Activated CD8-positive, alpha-beta T cell treated with anti-CD3 and anti-CD28 coated beads, Interleukin-2, amount 10 ng/mL, durations not matched to agents 7 days and 5 days (primary cell): ENCODE data around the gene ZMIZ1. TPM values are rescaled to one million over a fixed set of nuclear protein-coding genes. Genes with fewer than 3 reads are reported as not detected.

Experiments used
- ATAC-seq: fragments of 150-1000 bp; cut with Tn5 transposase; one replicate; pipeline ENCODE4 v1.10.0; 2021; ENCODE audit warnings: moderate library complexity
- CTCF ChIA-PET: fragments of 350-600 bp; sonication (Branson Sonifier 250); formaldehyde crosslinking; loops from one replicate; lab custom pipeline; 2021; ENCODE audit warnings: antibody characterized with exemption; lab: Charles Lee
- POLR2A ChIA-PET: fragments of 350-600 bp; sonication (Branson Sonifier 250); formaldehyde crosslinking; loops from one replicate; lab custom pipeline; 2021; ENCODE audit warnings: antibody characterized with exemption; lab: Charles Lee
- DNase-seq: peaks from one replicate; pipeline ENCODE4 v3.0.0-alpha.2; 2020
- H3K27ac Mint-ChIP-seq: one replicate; pipeline ENCODE4 v1.8.0; 2021; ENCODE audit warnings: mild to moderate bottlenecking, mixed read lengths
- H3K27me3 Mint-ChIP-seq: one replicate; pipeline ENCODE4 v1.8.0; 2021; ENCODE audit warnings: low read depth, mixed read lengths
- H3K36me3 Mint-ChIP-seq: one replicate; pipeline ENCODE4 v1.8.0; 2021; ENCODE audit warnings: low read depth, mixed read lengths
- H3K4me1 Mint-ChIP-seq: one replicate; pipeline ENCODE4 v1.8.0; 2021; ENCODE audit warnings: low read depth, mixed read lengths
- H3K4me3 Mint-ChIP-seq: one replicate; pipeline ENCODE4 v1.8.0; 2021; ENCODE audit warnings: mild to moderate bottlenecking, mixed read lengths
- H3K9me3 Mint-ChIP-seq: one replicate; pipeline ENCODE4 v1.8.0; 2022; ENCODE audit warnings: mixed read lengths; ENCODE audit not compliant: insufficient read depth
- total RNA-seq, 2 experiments: library from RNA; stranded (reverse); gene quantifications; one replicate each; pipeline ENCODE4 v1.2.3, GENCODE V29; 2021

ZMIZ1 gene
- total RNA-seq, 2 experiments from 2014 or later, result 39.9 to 40.6 TPM

GRCh38 chr10:79181698-79182521 lies 113.1 kb downstream of the ZMIZ1 start:
- H3K27ac Mint-ChIP-seq, result no peak overlapping the region
- H3K27me3 Mint-ChIP-seq, result no peaks in the 10 kb centered on the region
- H3K4me1 Mint-ChIP-seq, result no peaks in the 10 kb centered on the region
- no peaks in the 10 kb centered on the region for H3K9me3 Mint-ChIP-seq
- H3K36me3 Mint-ChIP-seq, result no peaks in the 10 kb centered on the region
- no peak overlapping the region for H3K4me3 Mint-ChIP-seq
- no peak for DNase-seq
- ChIA-PET POLR2A (interaction anchor here (1.7 kb wide), 1 partner anchor 12 kb away, joined by 3 read pairs; no protein-coding TSS in a partner anchor), CTCF (interaction anchor here (1.2 kb wide), 1 partner anchor 14 kb away, joined by 6 read pairs; no protein-coding TSS in a partner anchor)
- ATAC-seq, result no peak

GRCh38 chr10:79182781-79183467 lies 114.2 kb downstream of the ZMIZ1 start:
- H3K27ac Mint-ChIP-seq, result no peak overlapping the region
- no peaks in the 10 kb centered on the region for H3K4me1 Mint-ChIP-seq
- no peaks in the 10 kb centered on the region for H3K27me3 Mint-ChIP-seq
- H3K4me3 Mint-ChIP-seq, result no peak overlapping the region
- no peaks in the 10 kb centered on the region for H3K36me3 Mint-ChIP-seq
- no peaks in the 10 kb centered on the region for H3K9me3 Mint-ChIP-seq
- CTCF ChIA-PET, result interaction anchor here (0.9 to 1.2 kb wide), 2 partner anchors 13 to 117 kb away, joined by 3 to 6 read pairs; no protein-coding TSS in a partner anchor
- no peak for DNase-seq
- POLR2A ChIA-PET, result interaction anchor here (0.6 to 1.7 kb wide), 2 partner anchors 13 to 70 kb away, joined by 3 read pairs; no protein-coding TSS in a partner anchor
- ATAC-seq, result no peak

- Mint-ChIP-seq H3K27ac (no peak overlapping the region), H3K4me3 (no peak overlapping the region), H3K36me3 (no peaks in the 10 kb centered on the region), H3K4me1 (no peaks in the 10 kb centered on the region), H3K9me3 (no peaks in the 10 kb centered on the region), H3K27me3 (no peaks in the 10 kb centered on the region)
- CTCF ChIA-PET, result interaction anchor here (0.9 kb wide), 1 partner anchor 117 kb away, joined by 3 read pairs; no protein-coding TSS in a partner anchor
- ATAC-seq (no peak), DNase-seq (no peak)
- POLR2A ChIA-PET, result interaction anchor here (0.6 to 1.7 kb wide), 2 partner anchors 13 to 70 kb away, joined by 3 read pairs; no protein-coding TSS in a partner anchor
Measured at GRCh38 chr10:79183468-79183865, 114.7 kb downstream of the ZMIZ1 start.

GRCh38 chr10:79184145-79184625 lies 115.4 kb downstream of the ZMIZ1 start:
- Mint-ChIP-seq H3K4me1 (no peaks in the 10 kb centered on the region), H3K4me3 (no peak overlapping the region), H3K27me3 (no peaks in the 10 kb centered on the region), H3K27ac (no peak overlapping the region), H3K36me3 (no peaks in the 10 kb centered on the region), H3K9me3 (no peaks in the 10 kb centered on the region)
- no peak for ATAC-seq
- DNase-seq, result no peak
- ChIA-PET CTCF (interaction anchor here (1.0 kb wide), 1 partner anchor 11 kb away, joined by 3 read pairs; no protein-coding TSS in a partner anchor), POLR2A (no interaction called here)

GRCh38 chr10:79184657-79185056 lies 115.9 kb downstream of the ZMIZ1 start:
- ChIA-PET POLR2A (no interaction called here), CTCF (interaction anchor here (1.0 kb wide), 1 partner anchor 11 kb away, joined by 3 read pairs; no protein-coding TSS in a partner anchor)
- no peak for DNase-seq
- H3K4me3 Mint-ChIP-seq, result no peak overlapping the region
- no peaks in the 10 kb centered on the region for H3K9me3 Mint-ChIP-seq
- no peak for ATAC-seq
- H3K4me1 Mint-ChIP-seq, result no peaks in the 10 kb centered on the region
- no peaks in the 10 kb centered on the region for H3K36me3 Mint-ChIP-seq
- no peaks in the 10 kb centered on the region for H3K27me3 Mint-ChIP-seq
- H3K27ac Mint-ChIP-seq, result no peak overlapping the region

- Mint-ChIP-seq H3K27me3 (no peaks in the 10 kb centered on the region), H3K27ac (no peak overlapping the region), H3K4me3 (no peak overlapping the region), H3K9me3 (no peaks in the 10 kb centered on the region), H3K36me3 (no peaks in the 10 kb centered on the region), H3K4me1 (no peaks in the 10 kb centered on the region)
- no peak for ATAC-seq
- CTCF ChIA-PET, result interaction anchor here (1.0 kb wide), 1 partner anchor 10 kb away, joined by 3 read pairs; no protein-coding TSS in a partner anchor
- POLR2A ChIA-PET, result no interaction called here
- DNase-seq, result no peak
Measured at GRCh38 chr10:79185067-79185774, 116.5 kb downstream of the ZMIZ1 start.

- no peaks in the 10 kb centered on the region for H3K36me3 Mint-ChIP-seq
- ATAC-seq, result no peak
- ChIA-PET POLR2A (no interaction called here), CTCF (no interaction called here)
- H3K4me3 Mint-ChIP-seq, result no peak overlapping the region
- H3K9me3 Mint-ChIP-seq, result no peaks in the 10 kb centered on the region
- no peak overlapping the region for H3K27ac Mint-ChIP-seq
- no peaks in the 10 kb centered on the region for H3K4me1 Mint-ChIP-seq
- DNase-seq, result no peak
- no peaks in the 10 kb centered on the region for H3K27me3 Mint-ChIP-seq
Measured at GRCh38 chr10:79185796-79186374, 117.1 kb downstream of the ZMIZ1 start.

- Mint-ChIP-seq H3K27ac (no peak overlapping the region), H3K27me3 (no peaks in the 10 kb centered on the region), H3K9me3 (no peaks in the 10 kb centered on the region), H3K36me3 (no peaks in the 10 kb centered on the region), H3K4me1 (no peaks in the 10 kb centered on the region), H3K4me3 (no peak overlapping the region)
- ChIA-PET CTCF (interaction anchor here (2.3 to 2.7 kb wide), 2 partner anchors 10 to 16 kb away, joined by 5 to 10 read pairs; no protein-coding TSS in a partner anchor), POLR2A (no interaction called here)
- DNase-seq (no peak), ATAC-seq (no peak)
Measured at GRCh38 chr10:79186486-79187120, 117.8 kb downstream of the ZMIZ1 start.

GRCh38 chr10:79187121-79187940 lies 118.6 kb downstream of the ZMIZ1 start:
- POLR2A ChIA-PET, result no interaction called here
- no peaks in the 10 kb centered on the region for H3K36me3 Mint-ChIP-seq
- H3K9me3 Mint-ChIP-seq, result no peaks in the 10 kb centered on the region
- CTCF ChIA-PET, result interaction anchor here (2.3 to 2.7 kb wide), 2 partner anchors 9 to 15 kb away, joined by 5 to 10 read pairs; no protein-coding TSS in a partner anchor
- no peaks in the 10 kb centered on the region for H3K4me1 Mint-ChIP-seq
- DNase-seq, result no peak
- H3K27me3 Mint-ChIP-seq, result no peaks in the 10 kb centered on the region
- no peak for ATAC-seq
- H3K4me3 Mint-ChIP-seq, result no peak overlapping the region
- no peak overlapping the region for H3K27ac Mint-ChIP-seq
